ENCODE measurements around the gene ANKRD28.

- TF ChIP-seq, protein P1, sequence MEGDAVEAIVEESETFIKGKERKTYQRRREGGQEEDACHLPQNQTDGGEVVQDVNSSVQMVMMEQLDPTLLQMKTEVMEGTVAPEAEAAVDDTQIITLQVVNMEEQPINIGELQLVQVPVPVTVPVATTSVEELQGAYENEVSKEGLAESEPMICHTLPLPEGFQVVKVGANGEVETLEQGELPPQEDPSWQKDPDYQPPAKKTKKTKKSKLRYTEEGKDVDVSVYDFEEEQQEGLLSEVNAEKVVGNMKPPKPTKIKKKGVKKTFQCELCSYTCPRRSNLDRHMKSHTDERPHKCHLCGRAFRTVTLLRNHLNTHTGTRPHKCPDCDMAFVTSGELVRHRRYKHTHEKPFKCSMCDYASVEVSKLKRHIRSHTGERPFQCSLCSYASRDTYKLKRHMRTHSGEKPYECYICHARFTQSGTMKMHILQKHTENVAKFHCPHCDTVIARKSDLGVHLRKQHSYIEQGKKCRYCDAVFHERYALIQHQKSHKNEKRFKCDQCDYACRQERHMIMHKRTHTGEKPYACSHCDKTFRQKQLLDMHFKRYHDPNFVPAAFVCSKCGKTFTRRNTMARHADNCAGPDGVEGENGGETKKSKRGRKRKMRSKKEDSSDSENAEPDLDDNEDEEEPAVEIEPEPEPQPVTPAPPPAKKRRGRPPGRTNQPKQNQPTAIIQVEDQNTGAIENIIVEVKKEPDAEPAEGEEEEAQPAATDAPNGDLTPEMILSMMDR (conservative IDR thresholded peaks at IDR 0.05; ENCODE audit: low read length): no peak
- TF ChIP-seq EZH2phosphoT487 (IDR thresholded peaks at IDR 0.05; ENCODE audit: borderline replicate concordance): no peak
Observed at GRCh38 chr3:15781637-15782402, 16.0 kb downstream of the ANKRD28 start.
